NCI-H2107 (cell line): Measurements from ENCODE around the gene IL1RAPL2.
"Not testable (repeated sequence)": the region's sequence is repeated elsewhere in the genome, so short reads cannot be mapped to it uniquely, and the experiment has no call there.

ENCODE experiments used
- DNase-seq: peaks from one replicate; lab custom pipeline; 2025; lab: John Stamatoyannopoulos, UW

The IL1RAPL2 gene

GRCh38 chrX:105017641-105018040 is 451.6 kb downstream of the IL1RAPL2 start:
- DNase-seq = no peak

- no peak for DNase-seq
These were observed 452.9 kb downstream of the IL1RAPL2 start for GRCh38 chrX:105018865-105019264.

DNA sequence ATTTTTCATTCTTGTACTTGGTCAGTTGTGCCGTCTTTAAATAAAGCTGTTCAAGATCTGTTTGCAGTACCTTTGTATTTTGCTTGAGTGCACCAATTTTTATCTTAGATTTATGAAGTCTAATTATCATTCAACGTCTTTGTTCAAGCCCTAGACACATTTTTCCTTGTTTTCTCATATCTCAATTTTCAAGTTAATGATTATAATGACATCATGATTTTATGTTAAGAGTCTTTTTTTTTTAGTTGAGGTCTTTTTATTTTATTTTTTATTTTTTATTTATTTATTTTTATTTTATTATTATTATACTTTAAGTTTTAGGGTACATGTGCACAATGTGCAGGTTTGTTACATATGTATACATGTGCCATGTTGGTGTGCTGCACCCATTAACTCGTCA is 463.0 kb downstream of the IL1RAPL2 start:
- DNase-seq = not testable (repeated sequence)

DNA sequence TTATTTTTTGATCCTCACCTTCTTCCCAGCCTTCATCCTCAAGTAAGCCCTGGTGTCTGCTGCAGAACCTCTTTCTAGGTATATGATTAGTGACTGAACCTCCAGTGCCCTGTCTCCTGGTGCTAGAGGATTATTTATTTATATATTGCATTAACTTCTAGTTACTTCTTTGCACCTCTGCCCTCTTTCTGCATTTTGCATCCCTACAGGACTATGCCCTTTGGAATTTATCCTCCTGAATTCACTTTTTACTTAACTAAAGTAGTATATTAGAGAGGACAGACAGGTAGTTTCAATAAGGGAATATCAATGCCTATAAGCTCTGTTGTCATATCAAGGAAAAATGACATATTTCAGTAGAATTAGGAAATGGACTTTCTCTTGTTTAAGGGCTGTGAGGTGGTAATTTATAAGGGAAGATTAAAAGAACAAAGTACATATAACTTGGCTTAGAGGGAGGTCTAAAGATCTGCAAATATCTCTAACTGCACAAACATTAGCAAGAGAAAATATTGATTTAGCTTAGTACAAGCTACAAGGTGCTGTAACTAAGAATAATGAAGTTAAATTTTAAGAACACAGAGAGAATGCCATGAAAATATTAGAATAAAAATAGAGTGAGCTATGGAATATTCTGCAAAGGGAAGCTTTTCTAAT is 472.8 kb downstream of the IL1RAPL2 start:
- no peak for DNase-seq

DNA sequence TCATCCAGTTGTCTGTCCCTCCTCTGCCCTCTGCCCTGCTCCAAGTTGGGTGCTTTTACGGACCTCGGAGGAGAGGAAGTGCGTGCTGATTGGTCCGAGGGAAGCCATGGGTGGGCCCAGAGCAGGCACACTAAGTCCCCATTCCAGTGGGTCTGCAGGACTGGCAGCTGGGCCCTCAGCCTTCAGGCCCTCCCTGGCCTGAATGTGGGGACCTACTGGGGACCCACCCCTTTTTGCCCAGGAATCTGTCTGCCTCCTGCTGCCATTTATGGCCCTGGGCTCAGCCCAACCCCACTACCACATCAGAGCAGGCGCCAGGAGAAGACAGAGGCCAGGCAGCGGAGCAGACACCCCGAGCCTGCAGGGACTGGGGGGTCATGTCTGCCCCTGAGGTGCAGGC is 484.9 kb downstream of the IL1RAPL2 start:
- DNase-seq = no peak

DNA sequence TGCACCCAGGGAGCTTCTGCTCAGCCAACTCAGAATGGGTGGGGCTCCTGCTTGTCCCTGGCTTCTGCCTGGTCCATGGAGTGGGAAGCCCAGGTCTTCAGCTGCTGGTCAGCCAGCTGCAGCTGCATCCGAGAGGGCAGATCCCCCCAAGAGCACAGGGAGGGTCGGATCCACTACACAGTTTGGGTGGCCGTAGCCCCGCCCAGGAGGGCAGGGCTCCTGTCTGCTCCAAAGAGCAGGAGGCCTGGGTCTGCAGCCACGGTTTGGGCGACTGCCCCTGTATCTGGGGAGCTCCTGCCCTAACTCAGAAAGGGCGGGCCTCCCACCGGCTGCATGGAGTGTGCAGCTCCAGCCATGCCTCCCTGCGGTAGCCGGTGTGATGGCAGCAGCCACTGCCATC is 485.4 kb downstream of the IL1RAPL2 start:
- DNase-seq = no peak

DNA sequence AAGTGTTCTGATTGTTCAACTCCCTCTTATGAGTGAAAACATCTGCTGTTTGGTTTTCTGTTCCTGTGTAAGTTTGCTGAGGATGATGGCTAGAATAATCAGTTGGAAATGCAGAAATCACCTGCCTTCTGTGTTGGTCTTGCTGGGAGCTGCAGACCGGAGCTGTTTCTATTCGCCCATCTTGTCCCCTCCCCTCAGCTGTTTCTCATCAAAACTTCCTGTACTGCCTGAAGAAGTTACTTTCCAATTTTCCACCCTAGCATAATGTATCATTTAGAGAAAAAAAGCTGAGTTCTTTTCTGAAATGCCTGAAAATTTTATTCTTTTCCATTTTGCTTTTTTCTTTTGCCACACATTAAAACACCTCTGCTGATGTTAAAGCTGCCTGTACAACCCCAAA is 486.9 kb downstream of the IL1RAPL2 start:
- DNase-seq = no peak

DNA sequence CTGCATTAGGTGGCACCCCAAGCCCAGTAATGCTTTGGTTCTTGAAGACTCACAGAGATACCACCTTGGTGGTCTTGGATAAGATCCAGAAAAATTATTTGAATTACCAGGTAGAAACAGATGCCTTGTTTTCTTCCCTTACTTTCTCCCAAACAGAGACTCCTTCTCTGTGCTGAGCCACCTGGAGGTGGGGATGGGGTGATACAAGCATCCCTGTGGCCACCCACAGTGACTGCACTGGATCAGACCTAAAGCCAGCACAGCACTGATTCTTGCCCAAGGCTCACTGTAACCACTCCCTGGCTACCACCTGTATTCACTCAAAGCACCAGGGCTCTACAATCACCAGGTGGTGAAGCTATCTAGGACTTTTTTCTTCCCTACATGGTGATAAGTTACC is 497.7 kb downstream of the IL1RAPL2 start:
- no peak for DNase-seq

GRCh38 chrX:105098201-105098600 is 532.2 kb downstream of the IL1RAPL2 start:
- DNase-seq = no peak

- no peak for DNase-seq
These were observed 532.8 kb downstream of the IL1RAPL2 start for GRCh38 chrX:105098812-105099211.

DNA sequence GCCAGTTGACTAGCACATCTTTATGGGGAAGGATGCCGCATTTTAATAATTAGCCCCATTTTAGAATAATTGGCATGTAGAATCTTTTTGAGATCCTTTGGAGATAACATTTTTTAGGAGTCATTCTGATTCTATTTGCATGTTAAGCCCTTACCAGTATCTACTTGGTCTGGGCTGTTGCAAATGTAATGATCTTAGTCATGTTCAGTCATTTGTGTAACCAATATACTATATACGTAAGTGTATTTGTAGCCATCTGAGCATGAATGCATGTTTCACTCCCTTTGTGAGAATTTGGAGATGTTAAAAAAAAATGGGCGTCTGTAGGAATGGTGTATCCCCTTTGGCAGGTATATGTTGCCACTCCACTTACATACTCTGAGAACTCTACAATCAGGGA is 535.4 kb downstream of the IL1RAPL2 start:
- DNase-seq = no peak

DNA sequence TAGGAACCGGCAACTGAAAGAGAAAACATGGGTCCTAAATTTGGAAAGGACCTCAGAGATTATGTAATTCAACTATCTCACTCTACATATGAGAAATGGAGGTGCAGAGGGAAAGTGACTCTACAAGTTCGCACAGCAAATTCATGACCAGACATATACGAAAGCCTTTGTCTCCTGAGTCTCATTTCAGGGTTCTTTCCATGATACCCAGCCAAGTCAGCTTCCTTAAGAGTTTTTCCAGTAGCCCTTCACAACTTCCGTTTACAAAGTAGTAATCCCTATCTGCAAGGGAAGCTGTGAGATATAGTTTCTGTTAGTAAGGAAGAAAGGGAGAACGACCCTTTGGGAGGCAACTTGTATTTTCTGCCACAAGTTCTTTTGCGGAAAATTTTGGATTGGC is 543.9 kb downstream of the IL1RAPL2 start:
- DNase-seq = no peak

- no peak for DNase-seq
These were observed 548.6 kb downstream of the IL1RAPL2 start for GRCh38 chrX:105114554-105115130.

DNA sequence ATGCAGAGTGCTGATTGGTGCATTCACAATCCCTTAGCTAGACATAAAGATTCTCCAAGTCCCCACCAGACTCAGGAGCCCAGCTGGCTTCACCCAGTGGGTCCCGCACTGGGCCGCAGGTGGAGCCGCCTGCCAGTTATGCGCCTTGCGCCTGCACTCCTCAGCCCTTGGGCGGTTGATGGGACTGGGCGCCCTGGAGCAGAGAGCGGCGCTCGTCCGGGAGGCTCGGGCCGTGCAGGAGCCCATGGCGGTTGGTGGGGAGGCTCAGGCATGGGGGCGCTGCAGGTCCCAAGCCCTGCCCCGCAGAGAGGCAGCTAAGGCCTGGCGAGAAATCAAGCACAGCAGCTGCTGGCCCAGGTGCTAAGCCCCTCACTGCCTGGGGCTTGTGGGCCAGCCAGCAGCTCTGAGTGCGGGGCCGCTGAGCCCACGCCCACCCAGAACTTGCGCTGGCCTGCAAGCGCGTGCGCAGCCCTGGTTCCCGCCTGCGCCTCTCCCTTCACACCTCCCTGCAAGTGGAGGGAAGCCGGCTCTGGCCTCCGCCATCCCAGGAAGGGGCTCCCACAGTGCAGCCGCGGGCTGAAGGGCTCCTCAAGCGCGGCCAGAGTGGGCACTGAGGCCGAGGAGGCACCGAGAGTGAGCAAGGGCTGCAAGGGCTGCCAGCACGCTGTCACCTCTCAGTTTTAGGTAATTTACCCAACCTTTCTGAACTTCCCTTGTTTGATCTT is 549.8 kb downstream of the IL1RAPL2 start:
- DNase-seq = not testable (repeated sequence)

DNA sequence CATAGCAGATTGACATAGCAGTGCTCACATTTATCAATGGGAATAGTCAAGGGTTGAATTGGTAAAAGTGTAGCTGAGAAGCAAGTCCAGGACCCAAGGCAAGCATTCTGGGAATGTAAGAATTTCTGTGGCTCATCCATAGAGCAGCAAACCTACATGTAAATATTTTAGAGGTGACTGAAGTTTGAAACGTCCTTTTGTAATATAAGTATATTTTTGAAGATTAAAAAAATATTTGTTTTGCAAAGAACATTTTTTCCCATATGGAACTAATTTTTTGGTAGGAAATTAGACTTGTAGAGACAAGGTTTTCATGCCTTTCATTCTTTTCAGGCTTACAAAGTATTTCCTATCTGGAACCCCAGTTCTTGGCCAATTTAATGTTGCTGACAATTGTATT is 550.5 kb downstream of the IL1RAPL2 start:
- DNase-seq = no peak

GRCh38 chrX:105117621-105118020 is 551.6 kb downstream of the IL1RAPL2 start:
- DNase-seq = no peak

- no peak for DNase-seq
These were observed 554.5 kb downstream of the IL1RAPL2 start for GRCh38 chrX:105120463-105120862.

- DNase-seq = no peak
These were observed 555.2 kb downstream of the IL1RAPL2 start for GRCh38 chrX:105121186-105121585.

- DNase-seq = no peak
These were observed 560.2 kb downstream of the IL1RAPL2 start for GRCh38 chrX:105126201-105126600.

- no peak for DNase-seq
These were observed 568.3 kb downstream of the IL1RAPL2 start for GRCh38 chrX:105134273-105134672.

DNA sequence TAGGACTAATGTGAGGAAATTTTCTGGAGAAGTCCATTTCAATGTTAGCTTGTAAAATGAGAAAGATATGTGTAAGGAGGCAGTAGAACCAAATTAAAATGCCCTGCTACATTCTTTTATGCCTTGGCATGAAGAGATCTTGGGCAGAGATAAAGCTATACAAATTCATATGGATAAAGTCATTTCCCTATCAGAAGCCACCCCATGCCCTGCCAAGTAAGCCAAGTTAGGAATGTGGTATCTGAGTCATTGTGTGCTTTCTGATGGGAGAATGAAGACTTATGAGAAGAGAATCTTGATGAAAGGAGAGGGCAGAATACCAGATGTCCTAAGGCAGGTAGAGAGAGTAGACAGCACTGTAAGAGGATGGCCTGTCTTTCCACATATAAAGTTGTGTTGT is 570.8 kb downstream of the IL1RAPL2 start:
- no peak for DNase-seq

DNA sequence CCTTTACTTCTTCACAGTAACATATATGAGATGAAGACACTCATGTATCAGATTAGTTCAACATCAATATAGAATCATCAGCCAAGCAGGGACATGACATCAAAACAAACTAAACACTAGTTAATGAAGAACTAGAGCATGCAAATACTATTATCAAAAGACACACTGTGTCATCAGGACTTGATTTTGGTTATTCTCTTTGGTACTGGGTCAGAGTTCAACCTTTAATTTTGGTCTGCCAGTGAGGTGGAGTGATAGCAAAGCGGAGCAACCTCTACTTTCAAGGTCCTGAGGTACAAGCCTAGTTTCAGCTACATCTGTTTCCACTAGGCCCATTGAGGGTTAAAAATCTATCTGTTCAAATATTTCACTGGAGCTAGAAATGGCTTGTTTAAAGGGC is 584.0 kb downstream of the IL1RAPL2 start:
- DNase-seq = no peak

DNA sequence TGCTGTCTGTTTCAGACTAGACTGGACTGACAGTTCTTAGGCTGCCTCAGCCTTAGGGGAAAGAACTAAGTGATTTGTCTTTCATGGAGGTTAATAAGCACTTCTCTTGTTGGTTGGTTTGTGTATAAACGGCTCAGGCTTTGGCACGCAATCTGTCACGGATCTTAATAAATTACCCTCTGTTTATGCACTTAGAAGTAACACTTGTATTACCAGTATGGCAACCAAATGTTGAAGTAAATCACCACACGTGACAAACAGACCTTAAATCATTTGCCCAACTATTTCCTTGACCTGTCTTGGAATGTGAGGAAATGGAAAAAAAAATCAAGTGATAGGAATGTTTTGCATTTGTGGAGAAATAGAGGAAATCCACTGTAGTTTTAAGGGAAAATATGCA is 584.6 kb downstream of the IL1RAPL2 start:
- no peak for DNase-seq

GRCh38 chrX:105167233-105167632 is 601.2 kb downstream of the IL1RAPL2 start:
- DNase-seq = no peak
